ENCODE measurements around the gene TRAPPC2.

DNA sequence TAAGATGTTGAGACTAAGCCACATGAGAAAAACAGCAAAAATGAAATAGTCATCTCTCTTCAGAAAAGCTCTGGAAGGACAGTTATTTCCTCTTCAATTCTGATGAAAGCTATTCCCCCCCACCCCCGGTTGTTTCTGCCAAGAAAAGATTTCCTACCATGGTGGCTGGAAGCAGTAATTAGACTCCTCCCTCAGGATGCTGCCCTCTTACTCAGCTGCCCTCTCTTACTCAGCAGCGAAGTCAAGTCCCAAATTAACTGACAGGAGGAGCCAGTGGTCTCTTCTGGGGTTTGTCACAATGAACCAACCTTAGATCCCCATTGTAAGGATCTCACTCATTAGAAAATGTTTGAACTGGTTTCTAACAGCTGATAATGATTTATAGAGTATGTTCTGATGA, 44.5 kb upstream of the TRAPPC2 start:
- TF ChIP-seq, protein P1, sequence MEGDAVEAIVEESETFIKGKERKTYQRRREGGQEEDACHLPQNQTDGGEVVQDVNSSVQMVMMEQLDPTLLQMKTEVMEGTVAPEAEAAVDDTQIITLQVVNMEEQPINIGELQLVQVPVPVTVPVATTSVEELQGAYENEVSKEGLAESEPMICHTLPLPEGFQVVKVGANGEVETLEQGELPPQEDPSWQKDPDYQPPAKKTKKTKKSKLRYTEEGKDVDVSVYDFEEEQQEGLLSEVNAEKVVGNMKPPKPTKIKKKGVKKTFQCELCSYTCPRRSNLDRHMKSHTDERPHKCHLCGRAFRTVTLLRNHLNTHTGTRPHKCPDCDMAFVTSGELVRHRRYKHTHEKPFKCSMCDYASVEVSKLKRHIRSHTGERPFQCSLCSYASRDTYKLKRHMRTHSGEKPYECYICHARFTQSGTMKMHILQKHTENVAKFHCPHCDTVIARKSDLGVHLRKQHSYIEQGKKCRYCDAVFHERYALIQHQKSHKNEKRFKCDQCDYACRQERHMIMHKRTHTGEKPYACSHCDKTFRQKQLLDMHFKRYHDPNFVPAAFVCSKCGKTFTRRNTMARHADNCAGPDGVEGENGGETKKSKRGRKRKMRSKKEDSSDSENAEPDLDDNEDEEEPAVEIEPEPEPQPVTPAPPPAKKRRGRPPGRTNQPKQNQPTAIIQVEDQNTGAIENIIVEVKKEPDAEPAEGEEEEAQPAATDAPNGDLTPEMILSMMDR (conservative IDR thresholded peaks at IDR 0.05; ENCODE audit: low read length) = no peak
- no peak for TF ChIP-seq EZH2phosphoT487 (IDR thresholded peaks at IDR 0.05; ENCODE audit: borderline replicate concordance)
